Measurements from ENCODE around the gene WAC.

The WAC gene

GRCh38 chr10:28577506-28577905 lies 44.6 kb downstream of the WAC start:
- TF ChIP-seq, protein P1, sequence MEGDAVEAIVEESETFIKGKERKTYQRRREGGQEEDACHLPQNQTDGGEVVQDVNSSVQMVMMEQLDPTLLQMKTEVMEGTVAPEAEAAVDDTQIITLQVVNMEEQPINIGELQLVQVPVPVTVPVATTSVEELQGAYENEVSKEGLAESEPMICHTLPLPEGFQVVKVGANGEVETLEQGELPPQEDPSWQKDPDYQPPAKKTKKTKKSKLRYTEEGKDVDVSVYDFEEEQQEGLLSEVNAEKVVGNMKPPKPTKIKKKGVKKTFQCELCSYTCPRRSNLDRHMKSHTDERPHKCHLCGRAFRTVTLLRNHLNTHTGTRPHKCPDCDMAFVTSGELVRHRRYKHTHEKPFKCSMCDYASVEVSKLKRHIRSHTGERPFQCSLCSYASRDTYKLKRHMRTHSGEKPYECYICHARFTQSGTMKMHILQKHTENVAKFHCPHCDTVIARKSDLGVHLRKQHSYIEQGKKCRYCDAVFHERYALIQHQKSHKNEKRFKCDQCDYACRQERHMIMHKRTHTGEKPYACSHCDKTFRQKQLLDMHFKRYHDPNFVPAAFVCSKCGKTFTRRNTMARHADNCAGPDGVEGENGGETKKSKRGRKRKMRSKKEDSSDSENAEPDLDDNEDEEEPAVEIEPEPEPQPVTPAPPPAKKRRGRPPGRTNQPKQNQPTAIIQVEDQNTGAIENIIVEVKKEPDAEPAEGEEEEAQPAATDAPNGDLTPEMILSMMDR (IDR thresholded peaks at IDR 0.05; ENCODE audit: low read depth, low read length, missing control alignments) = no peak
- no peak for DNase-seq (ENCODE audit: extremely low read depth, low read depth)
- no peak overlapping the region for H3K4me3 ChIP-seq (replicated peaks; ENCODE audit: low read depth, low read length)

GRCh38 chr10:28578454-28578853 lies 45.5 kb downstream of the WAC start:
- TF ChIP-seq, protein P1 (IDR thresholded peaks at IDR 0.05; ENCODE audit: low read depth, low read length, missing control alignments) = no peak
- DNase-seq (ENCODE audit: extremely low read depth, low read depth) = no peak
- no peak overlapping the region for H3K4me3 ChIP-seq (replicated peaks; ENCODE audit: low read depth, low read length)

DNA sequence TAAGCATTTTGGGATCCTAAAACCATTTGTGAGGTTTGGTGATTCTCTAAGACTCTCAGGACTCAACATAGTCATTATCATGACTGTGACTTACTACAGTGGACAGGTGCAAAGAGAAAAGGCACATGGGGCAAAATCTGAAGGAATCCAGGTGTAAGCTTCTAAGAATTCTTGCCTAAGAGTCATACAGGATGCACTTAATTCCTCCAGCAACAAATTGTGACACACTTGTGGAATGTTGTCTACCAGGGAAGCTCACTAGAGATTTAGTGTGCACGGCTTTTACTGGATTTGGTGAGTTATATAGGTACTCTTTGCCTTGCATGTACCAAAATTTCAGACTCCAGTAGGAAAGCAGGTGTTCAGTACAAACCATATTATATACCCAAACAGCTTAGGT lies 47.9 kb downstream of the WAC start:
- H3K4me3 ChIP-seq (replicated peaks; ENCODE audit: low read depth, low read length) = no peak overlapping the region
- no peak for DNase-seq (ENCODE audit: extremely low read depth, low read depth)
- TF ChIP-seq, protein P1 (IDR thresholded peaks at IDR 0.05; ENCODE audit: low read depth, low read length, missing control alignments) = no peak

DNA sequence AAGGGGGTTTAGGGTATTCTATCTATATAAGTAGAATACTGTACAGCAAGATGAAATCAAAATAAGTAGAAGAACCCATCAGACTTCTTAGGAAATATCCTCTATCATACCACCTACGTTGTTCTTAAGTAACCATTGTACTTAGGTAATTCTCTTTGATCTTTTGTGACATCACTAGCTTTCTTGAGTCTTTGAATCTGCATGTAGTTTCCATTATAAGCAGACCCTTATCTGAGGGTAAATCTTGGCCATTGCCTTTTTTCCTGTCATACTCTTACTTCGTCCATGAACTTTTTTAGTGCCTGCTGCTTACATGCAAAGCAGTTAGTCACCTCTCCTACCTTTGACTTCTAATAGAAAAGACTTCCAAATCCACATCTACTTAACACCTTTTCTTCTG lies 49.0 kb downstream of the WAC start:
- H3K4me3 ChIP-seq (replicated peaks; ENCODE audit: low read depth, low read length) = no peak overlapping the region
- TF ChIP-seq, protein P1 (IDR thresholded peaks at IDR 0.05; ENCODE audit: low read depth, low read length, missing control alignments) = no peak
- DNase-seq (ENCODE audit: extremely low read depth, low read depth) = no peak

DNA sequence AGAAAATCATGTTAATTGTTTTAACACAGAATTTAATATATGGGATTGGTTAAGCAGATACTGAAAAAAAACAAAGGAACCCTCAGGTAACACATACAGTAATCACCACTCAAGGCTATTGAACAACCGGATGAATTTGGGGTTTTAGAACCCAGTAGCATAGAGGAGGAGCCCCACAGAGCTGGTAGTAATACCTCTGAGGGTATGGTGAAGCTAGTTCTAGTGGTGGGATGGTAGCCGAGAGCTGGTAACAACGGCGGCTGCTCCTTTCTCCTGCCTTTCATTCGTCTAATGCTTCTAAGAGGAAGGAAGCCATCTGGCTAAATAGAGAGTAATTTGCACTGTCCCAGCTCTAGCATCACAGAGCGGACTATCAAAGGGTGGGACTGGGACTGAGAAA lies 52.2 kb downstream of the WAC start:
- no peak overlapping the region for H3K4me3 ChIP-seq (replicated peaks; ENCODE audit: low read depth, low read length)
- no peak for DNase-seq (ENCODE audit: extremely low read depth, low read depth)
- TF ChIP-seq, protein P1 (IDR thresholded peaks at IDR 0.05; ENCODE audit: low read depth, low read length, missing control alignments) = no peak

DNA sequence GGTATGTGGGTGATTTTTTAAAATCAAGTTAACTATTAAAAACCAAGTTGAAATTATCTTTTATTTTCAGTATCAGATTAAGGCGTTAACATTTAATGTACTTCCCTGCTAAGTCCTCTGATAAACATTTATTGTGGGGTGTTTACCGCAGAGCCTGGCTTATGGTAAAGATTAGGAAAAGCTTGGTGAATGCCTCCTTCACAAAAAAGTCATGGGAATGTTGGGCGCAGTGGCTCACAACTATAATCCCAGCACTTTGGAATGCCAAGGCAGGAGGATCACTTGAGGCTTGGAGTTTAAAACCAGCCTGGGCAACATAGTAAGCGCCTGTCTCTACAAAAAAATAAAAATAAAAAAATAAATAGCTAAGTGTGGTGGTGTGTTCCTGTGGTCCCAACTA lies 53.3 kb downstream of the WAC start:
- no peak overlapping the region for H3K4me3 ChIP-seq (replicated peaks; ENCODE audit: low read depth, low read length)
- TF ChIP-seq, protein P1 (IDR thresholded peaks at IDR 0.05; ENCODE audit: low read depth, low read length, missing control alignments) = no peak
- no peak for DNase-seq (ENCODE audit: extremely low read depth, low read depth)

DNA sequence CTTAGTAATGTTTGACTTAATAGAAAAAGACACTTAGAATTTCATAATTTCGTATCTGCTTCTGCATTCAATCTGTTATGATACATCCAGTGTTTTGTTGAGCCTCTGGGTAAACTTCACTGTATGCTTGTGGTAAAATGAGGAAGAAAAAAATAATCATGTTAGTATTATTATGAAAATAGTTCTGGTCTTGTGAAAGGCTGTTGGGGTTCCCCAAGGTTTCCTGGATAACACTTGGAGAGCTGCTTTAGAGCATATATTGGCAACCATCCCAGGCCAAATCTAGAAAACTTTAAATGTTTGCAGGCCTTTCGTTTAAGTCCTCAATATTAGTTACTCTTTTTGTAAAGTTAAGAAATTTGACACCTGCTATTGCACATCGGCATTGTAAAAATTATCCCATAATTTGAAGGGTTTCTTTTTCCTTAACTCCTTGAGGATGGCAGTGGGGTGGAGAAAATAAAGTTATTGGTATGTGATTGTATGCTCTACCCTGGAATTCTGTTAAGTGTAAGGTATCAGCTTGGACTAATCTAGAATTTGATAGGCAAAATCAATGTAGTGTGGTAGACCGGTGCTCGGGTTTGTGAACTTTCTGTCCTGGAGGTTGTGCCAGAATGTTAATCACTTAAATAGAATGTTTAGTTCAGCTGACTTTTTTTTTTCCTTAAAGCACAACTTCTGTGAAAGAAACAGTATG lies 54.5 kb downstream of the WAC start:
- TF ChIP-seq, protein P1 (IDR thresholded peaks at IDR 0.05; ENCODE audit: low read depth, low read length, missing control alignments) = no peak
- no peak overlapping the region for H3K4me3 ChIP-seq (replicated peaks; ENCODE audit: low read depth, low read length)
- peak; percentile 10 for DNase-seq (ENCODE audit: extremely low read depth, low read depth)

All from HFF-Myc (cell line).